Right atrium auricular region (tissue), 2 donors: Measurements from ENCODE around the gene NTN1. TPM values are rescaled to one million over a fixed set of nuclear protein-coding genes. Genes with fewer than 3 reads are reported as not detected.

Experiments
- DNase-seq: peaks from one replicate; pipeline ENCODE4 v3.0.0-alpha.2; 2019; ENCODE audit warnings: low spot score
- H3K27ac ChIP-seq, 2 donors: fragments of 200-600 bp; sonication (generic); 1 replicate in 1 of 2; 2 replicates in 1 of 2; pipeline ENCODE4 v1.5.1; 2016 to 2019
- H3K27me3 ChIP-seq, 2 donors: fragments of 200-600 bp; sonication (generic); one replicate each; pipeline versions ENCODE4 v1.5.1 to v1.6.0; 2017 to 2019
- H3K36me3 ChIP-seq: fragments of 200-600 bp; sonication (generic); one replicate; pipeline ENCODE4 v1.5.1; 2016
- H3K4me1 ChIP-seq, 2 donors: fragments of 200-600 bp; sonication (generic); one replicate each; pipeline versions ENCODE4 v1.5.1 to v1.6.0; 2017 to 2019
- H3K4me3 ChIP-seq, 2 donors: fragments of 200-600 bp; sonication (generic); 1 replicate in 1 of 2; 2 replicates in 1 of 2; pipeline ENCODE4 v1.5.1; 2017 to 2019; ENCODE audit warnings: mild to moderate bottlenecking in 1 of 2, moderate library complexity in 1 of 2
- H3K9me3 ChIP-seq, 2 donors: fragments of 200-600 bp; sonication (generic); one replicate each; pipeline ENCODE4 v1.5.1; 2019
- CTCF ChIP-seq, 2 donors: fragments of 200-600 bp; sonication (generic); IDR thresholded peaks; one replicate each; pipeline ENCODE4 v1.5.1; 2019; ENCODE audit warnings: antibody characterized with exemption in 2 of 2
- total RNA-seq, 2 donors: library from RNA; depleted of rRNA; stranded (reverse); fragments of >200 nt; gene quantifications; one replicate each; pipeline ENCODE4 v1.1.0, GENCODE V29; 2016

NTN1 gene
- total RNA-seq, 2 donors from 2014 or later = 142 to 163 TPM

- no peaks in the 10 kb centered on the region for H3K27me3 ChIP-seq
- H3K4me3 ChIP-seq = no peak overlapping the region
- no peak for DNase-seq
- no peak overlapping the region for H3K27ac ChIP-seq
- peaks cover 0 to 17% of the 10 kb centered on the region in 2 donors for H3K9me3 ChIP-seq
- H3K4me1 ChIP-seq = peaks cover 0 to 15% of the 10 kb centered on the region in 2 donors
- TF ChIP-seq CTCF (IDR thresholded peaks at IDR 0.05) = no peak
- H3K36me3 ChIP-seq = peaks cover 9% of the 10 kb centered on the region
Observed at GRCh38 chr17:9219631-9220397, 198.5 kb downstream of the NTN1 start.

- Histone ChIP-seq H3K9me3 (peaks cover 0 to 9% of the 10 kb centered on the region in 2 donors), H3K27me3 (no peaks in the 10 kb centered on the region), H3K4me3 (no peak overlapping the region), H3K36me3 (peaks cover 9% of the 10 kb centered on the region), H3K4me1 (peaks cover 0 to 15% of the 10 kb centered on the region in 2 donors), H3K27ac (no peak overlapping the region)
- DNase-seq = no peak
- TF ChIP-seq CTCF (IDR thresholded peaks at IDR 0.05) = no peak
Observed at GRCh38 chr17:9220398-9221146, 199.3 kb downstream of the NTN1 start.

- Histone ChIP-seq H3K4me3 (no peak overlapping the region), H3K4me1 (peaks cover 0 to 15% of the 10 kb centered on the region in 2 donors)
- no peak for DNase-seq
Observed at GRCh38 chr17:9221147-9221921, 200.0 kb downstream of the NTN1 start.

GRCh38 chr17:9221922-9222180, 200.5 kb downstream of the NTN1 start:
- TF ChIP-seq CTCF (IDR thresholded peaks at IDR 0.05) = no peak
- no peak overlapping the region for H3K27ac ChIP-seq
- no peaks in the 10 kb centered on the region for H3K27me3 ChIP-seq
- H3K36me3 ChIP-seq = peaks cover 9% of the 10 kb centered on the region
- DNase-seq = no peak
- peaks cover 0 to 14% of the 10 kb centered on the region in 2 donors for H3K4me1 ChIP-seq
- H3K4me3 ChIP-seq = no peak overlapping the region
- no peaks in the 10 kb centered on the region for H3K9me3 ChIP-seq

More at GRCh38 chr17:9221147-9221921, 200.0 kb downstream of the NTN1 start:
- Histone ChIP-seq H3K36me3 (peaks cover 9% of the 10 kb centered on the region), H3K9me3 (peaks cover 0 to 2% of the 10 kb centered on the region in 2 donors), H3K27me3 (no peaks in the 10 kb centered on the region), H3K27ac (no peak overlapping the region)
- no peak for TF ChIP-seq CTCF (IDR thresholded peaks at IDR 0.05)

GRCh38 chr17:9223531-9223930, 202.2 kb downstream of the NTN1 start:
- peaks cover 9% of the 10 kb centered on the region for H3K36me3 ChIP-seq
- DNase-seq = no peak
- H3K27ac ChIP-seq = no peak overlapping the region
- H3K27me3 ChIP-seq = no peaks in the 10 kb centered on the region
- H3K4me1 ChIP-seq = no peaks in the 10 kb centered on the region
- TF ChIP-seq CTCF (IDR thresholded peaks at IDR 0.05) = no peak
- H3K9me3 ChIP-seq = no peaks in the 10 kb centered on the region
- no peak overlapping the region for H3K4me3 ChIP-seq
